ENCODE data around the gene YTHDF2.
"Not testable (repeated sequence)": the region's sequence is repeated elsewhere in the genome, so short reads cannot be mapped to it uniquely, and the experiment has no call there.

YTHDF2 gene

GRCh38 chr1:28759257-28759656 lies 22.5 kb downstream of the YTHDF2 start:
- Histone ChIP-seq H3K4me1 (ENCODE audit: control insufficient read depth, insufficient read depth, low read length, poor library complexity, severe bottlenecking) (peaks cover 12% of the 10 kb centered on the region), H3K9me3 (ENCODE audit: control insufficient read depth, low read length) (no peaks in the 10 kb centered on the region), H3K27ac (ENCODE audit: low read depth, low read length, severe bottlenecking) (no peak overlapping the region), H3K4me3 (ENCODE audit: extremely low read depth, insufficient read depth, low read length, poor library complexity, severe bottlenecking) (no peak overlapping the region), H3K36me3 (ENCODE audit: control insufficient read depth, insufficient read depth, low read length) (peaks cover 85% of the 10 kb centered on the region)
- no CpG with 5 or more reads among the region's 3 CpGs for WGBS, 2 experiments (ENCODE audit: insufficient coverage in 2 of 2)

GRCh38 chr1:28761189-28761588 lies 24.4 kb downstream of the YTHDF2 start:
- peaks cover 92% of the 10 kb centered on the region for H3K36me3 ChIP-seq (ENCODE audit: control insufficient read depth, insufficient read depth, low read length)
- H3K4me3 ChIP-seq (ENCODE audit: extremely low read depth, insufficient read depth, low read length, poor library complexity, severe bottlenecking): no peak overlapping the region
- whole genome bisulfite sequencing, 2 experiments (ENCODE audit: insufficient coverage in 2 of 2): 82 to 95% methylated on average over 4 to 5 of the region's 5 CpGs
- no peaks in the 10 kb centered on the region for H3K9me3 ChIP-seq (ENCODE audit: control insufficient read depth, low read length)
- peaks cover 8% of the 10 kb centered on the region for H3K4me1 ChIP-seq (ENCODE audit: control insufficient read depth, insufficient read depth, low read length, poor library complexity, severe bottlenecking)
- no peak overlapping the region for H3K27ac ChIP-seq (ENCODE audit: low read depth, low read length, severe bottlenecking)

- H3K36me3 ChIP-seq (ENCODE audit: control insufficient read depth, insufficient read depth, low read length): peaks cover 89% of the 10 kb centered on the region
- H3K27ac ChIP-seq (ENCODE audit: low read depth, low read length, severe bottlenecking): no peak overlapping the region
- no peak overlapping the region for H3K4me3 ChIP-seq (ENCODE audit: extremely low read depth, insufficient read depth, low read length, poor library complexity, severe bottlenecking)
- no peaks in the 10 kb centered on the region for H3K9me3 ChIP-seq (ENCODE audit: control insufficient read depth, low read length)
- WGBS, 2 experiments (ENCODE audit: insufficient coverage in 2 of 2): no CpG with 5 or more reads among the region's 2 CpGs
- H3K4me1 ChIP-seq (ENCODE audit: control insufficient read depth, insufficient read depth, low read length, poor library complexity, severe bottlenecking): no peaks in the 10 kb centered on the region
Observed at GRCh38 chr1:28766532-28767183, 29.9 kb downstream of the YTHDF2 start.

GRCh38 chr1:28770601-28771165 lies 33.9 kb downstream of the YTHDF2 start:
- no peak overlapping the region for H3K27ac ChIP-seq (ENCODE audit: low read depth, low read length, severe bottlenecking)
- WGBS, 2 experiments (ENCODE audit: insufficient coverage in 2 of 2): 89 to 94% methylated on average over 2 to 3 of the region's 3 CpGs
- H3K4me3 ChIP-seq (ENCODE audit: extremely low read depth, insufficient read depth, low read length, poor library complexity, severe bottlenecking): no peak overlapping the region
- H3K9me3 ChIP-seq (ENCODE audit: control insufficient read depth, low read length): no peaks in the 10 kb centered on the region
- no peaks in the 10 kb centered on the region for H3K4me1 ChIP-seq (ENCODE audit: control insufficient read depth, insufficient read depth, low read length, poor library complexity, severe bottlenecking)
- peaks cover 93% of the 10 kb centered on the region for H3K36me3 ChIP-seq (ENCODE audit: control insufficient read depth, insufficient read depth, low read length)

GRCh38 chr1:28771921-28772320 lies 35.2 kb downstream of the YTHDF2 start:
- H3K27ac ChIP-seq (ENCODE audit: low read depth, low read length, severe bottlenecking); H3K9me3 ChIP-seq (ENCODE audit: control insufficient read depth, low read length); H3K4me1 ChIP-seq (ENCODE audit: control insufficient read depth, insufficient read depth, low read length, poor library complexity, severe bottlenecking); H3K4me3 ChIP-seq (ENCODE audit: extremely low read depth, insufficient read depth, low read length, poor library complexity, severe bottlenecking): not testable (repeated sequence)
- 94 to 100% methylated on average over 1 to 3 of the region's 10 CpGs for WGBS, 2 experiments (ENCODE audit: insufficient coverage in 2 of 2)
- H3K36me3 ChIP-seq (ENCODE audit: control insufficient read depth, insufficient read depth, low read length): peaks cover 84% of the 10 kb centered on the region

GRCh38 chr1:28773105-28773504 lies 36.4 kb downstream of the YTHDF2 start:
- H3K4me1 ChIP-seq (ENCODE audit: control insufficient read depth, insufficient read depth, low read length, poor library complexity, severe bottlenecking): no peaks in the 10 kb centered on the region
- 94% methylated on average over 2 of the region's 3 CpGs; no CpG with 5 or more reads in 1 of the 2 experiments for WGBS, 2 experiments (ENCODE audit: insufficient coverage in 2 of 2)
- peaks cover 76% of the 10 kb centered on the region for H3K36me3 ChIP-seq (ENCODE audit: control insufficient read depth, insufficient read depth, low read length)
- no peak overlapping the region for H3K27ac ChIP-seq (ENCODE audit: low read depth, low read length, severe bottlenecking)
- H3K9me3 ChIP-seq (ENCODE audit: control insufficient read depth, low read length): no peaks in the 10 kb centered on the region
- no peak overlapping the region for H3K4me3 ChIP-seq (ENCODE audit: extremely low read depth, insufficient read depth, low read length, poor library complexity, severe bottlenecking)

GRCh38 chr1:28775121-28775942 lies 38.6 kb downstream of the YTHDF2 start:
- WGBS, 2 experiments (ENCODE audit: insufficient coverage in 2 of 2): 95 to 98% methylated on average over 37 of the region's 39 CpGs
- Histone ChIP-seq H3K4me3 (ENCODE audit: extremely low read depth, insufficient read depth, low read length, poor library complexity, severe bottlenecking) (no peak overlapping the region), H3K4me1 (ENCODE audit: control insufficient read depth, insufficient read depth, low read length, poor library complexity, severe bottlenecking) (no peaks in the 10 kb centered on the region), H3K9me3 (ENCODE audit: control insufficient read depth, low read length) (no peaks in the 10 kb centered on the region), H3K27ac (ENCODE audit: low read depth, low read length, severe bottlenecking) (no peak overlapping the region), H3K36me3 (ENCODE audit: control insufficient read depth, insufficient read depth, low read length) (peaks cover 56% of the 10 kb centered on the region)

GRCh38 chr1:28776341-28776740 lies 39.6 kb downstream of the YTHDF2 start:
- peaks cover 46% of the 10 kb centered on the region for H3K36me3 ChIP-seq (ENCODE audit: control insufficient read depth, insufficient read depth, low read length)
- no peak overlapping the region for H3K27ac ChIP-seq (ENCODE audit: low read depth, low read length, severe bottlenecking)
- H3K9me3 ChIP-seq (ENCODE audit: control insufficient read depth, low read length): no peaks in the 10 kb centered on the region
- no peak overlapping the region for H3K4me3 ChIP-seq (ENCODE audit: extremely low read depth, insufficient read depth, low read length, poor library complexity, severe bottlenecking)
- WGBS, 2 experiments (ENCODE audit: insufficient coverage in 2 of 2): 97% methylated on average over 12 to 13 of the region's 17 CpGs
- H3K4me1 ChIP-seq (ENCODE audit: control insufficient read depth, insufficient read depth, low read length, poor library complexity, severe bottlenecking): no peaks in the 10 kb centered on the region

- 100% methylated on average over 2 of the region's 2 CpGs; no CpG with 5 or more reads in 1 of the 2 experiments for WGBS, 2 experiments (ENCODE audit: insufficient coverage in 2 of 2)
- no peak overlapping the region for H3K27ac ChIP-seq (ENCODE audit: low read depth, low read length, severe bottlenecking)
- no peaks in the 10 kb centered on the region for H3K9me3 ChIP-seq (ENCODE audit: control insufficient read depth, low read length)
- H3K4me3 ChIP-seq (ENCODE audit: extremely low read depth, insufficient read depth, low read length, poor library complexity, severe bottlenecking): no peak overlapping the region
- peaks cover 5% of the 10 kb centered on the region for H3K4me1 ChIP-seq (ENCODE audit: control insufficient read depth, insufficient read depth, low read length, poor library complexity, severe bottlenecking)
- peaks cover 29% of the 10 kb centered on the region for H3K36me3 ChIP-seq (ENCODE audit: control insufficient read depth, insufficient read depth, low read length)
Observed at GRCh38 chr1:28778021-28778420, 41.3 kb downstream of the YTHDF2 start.

- peaks cover 5% of the 10 kb centered on the region for H3K4me1 ChIP-seq (ENCODE audit: control insufficient read depth, insufficient read depth, low read length, poor library complexity, severe bottlenecking)
- no peaks in the 10 kb centered on the region for H3K9me3 ChIP-seq (ENCODE audit: control insufficient read depth, low read length)
- peaks cover 12% of the 10 kb centered on the region for H3K36me3 ChIP-seq (ENCODE audit: control insufficient read depth, insufficient read depth, low read length)
- no peak overlapping the region for H3K4me3 ChIP-seq (ENCODE audit: extremely low read depth, insufficient read depth, low read length, poor library complexity, severe bottlenecking)
- no peak overlapping the region for H3K27ac ChIP-seq (ENCODE audit: low read depth, low read length, severe bottlenecking)
- WGBS, 2 experiments (ENCODE audit: insufficient coverage in 2 of 2): 90 to 91% methylated on average over 4 to 5 of the region's 6 CpGs
Observed at GRCh38 chr1:28779751-28780408, 43.1 kb downstream of the YTHDF2 start.
